ENCODE measurements around the gene SDHAF1.
A peak's percentile ranks its signal among the peaks of the same experiment; 100 is the strongest.
"Not testable (repeated sequence)": the region's sequence is repeated elsewhere in the genome, so short reads cannot be mapped to it uniquely, and the experiment has no call there.

SDHAF1 gene, protein sequence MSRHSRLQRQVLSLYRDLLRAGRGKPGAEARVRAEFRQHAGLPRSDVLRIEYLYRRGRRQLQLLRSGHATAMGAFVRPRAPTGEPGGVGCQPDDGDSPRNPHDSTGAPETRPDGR

DNA sequence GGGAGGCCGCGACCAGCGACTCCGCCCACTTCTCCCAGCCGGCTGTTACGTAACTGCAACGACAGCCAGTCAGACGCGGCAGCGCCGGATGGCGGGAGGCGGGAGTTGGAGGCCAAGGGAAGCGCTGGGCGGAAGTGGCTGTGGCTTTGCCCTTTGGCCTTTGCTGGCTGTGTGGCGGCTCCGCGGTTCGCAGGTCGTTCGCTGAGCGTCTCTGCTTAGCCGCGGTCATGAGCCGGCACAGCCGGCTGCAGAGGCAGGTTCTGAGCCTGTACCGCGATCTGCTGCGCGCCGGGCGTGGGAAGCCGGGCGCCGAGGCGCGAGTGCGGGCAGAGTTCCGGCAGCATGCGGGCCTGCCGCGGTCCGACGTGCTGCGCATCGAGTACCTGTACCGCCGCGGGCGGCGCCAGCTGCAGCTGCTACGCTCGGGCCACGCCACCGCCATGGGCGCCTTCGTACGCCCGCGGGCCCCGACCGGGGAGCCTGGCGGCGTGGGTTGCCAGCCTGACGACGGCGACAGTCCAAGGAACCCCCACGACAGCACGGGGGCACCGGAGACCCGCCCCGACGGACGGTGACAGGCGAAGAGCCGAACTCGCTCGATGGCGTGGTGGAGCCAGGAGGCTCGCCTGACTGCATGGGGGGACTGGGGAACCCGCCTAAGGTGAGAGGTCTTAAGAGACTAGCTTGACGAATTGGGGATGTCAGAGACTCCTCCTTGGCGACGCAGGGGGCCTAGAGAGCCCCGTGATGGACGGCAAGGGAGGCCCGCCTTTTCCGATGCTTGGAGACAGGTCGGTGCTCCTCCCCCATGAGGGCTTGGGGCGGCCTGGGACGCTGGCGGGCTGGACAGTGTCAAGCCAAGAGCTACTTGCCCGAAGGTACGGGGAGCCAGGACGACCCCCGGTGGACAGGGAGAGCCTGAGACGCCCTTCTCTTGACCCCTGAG lies at the start of gene SDHAF1:
Gene SDHAF1, plus strand, starts transcription at position 141 of the 946 bp plus-strand sequence. Its CDS starts 87 bp downstream, at position 228.
- H3K36me3 Mint-ChIP-seq (ENCODE audit: low read depth), result peaks cover 5% of the 10 kb centered on the region
- peak within 1 kb of the TSS; percentile 64 to 96 (median 94) for H3K27ac Mint-ChIP-seq
- TF ChIP-seq, protein P1, sequence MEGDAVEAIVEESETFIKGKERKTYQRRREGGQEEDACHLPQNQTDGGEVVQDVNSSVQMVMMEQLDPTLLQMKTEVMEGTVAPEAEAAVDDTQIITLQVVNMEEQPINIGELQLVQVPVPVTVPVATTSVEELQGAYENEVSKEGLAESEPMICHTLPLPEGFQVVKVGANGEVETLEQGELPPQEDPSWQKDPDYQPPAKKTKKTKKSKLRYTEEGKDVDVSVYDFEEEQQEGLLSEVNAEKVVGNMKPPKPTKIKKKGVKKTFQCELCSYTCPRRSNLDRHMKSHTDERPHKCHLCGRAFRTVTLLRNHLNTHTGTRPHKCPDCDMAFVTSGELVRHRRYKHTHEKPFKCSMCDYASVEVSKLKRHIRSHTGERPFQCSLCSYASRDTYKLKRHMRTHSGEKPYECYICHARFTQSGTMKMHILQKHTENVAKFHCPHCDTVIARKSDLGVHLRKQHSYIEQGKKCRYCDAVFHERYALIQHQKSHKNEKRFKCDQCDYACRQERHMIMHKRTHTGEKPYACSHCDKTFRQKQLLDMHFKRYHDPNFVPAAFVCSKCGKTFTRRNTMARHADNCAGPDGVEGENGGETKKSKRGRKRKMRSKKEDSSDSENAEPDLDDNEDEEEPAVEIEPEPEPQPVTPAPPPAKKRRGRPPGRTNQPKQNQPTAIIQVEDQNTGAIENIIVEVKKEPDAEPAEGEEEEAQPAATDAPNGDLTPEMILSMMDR (IDR thresholded peaks at IDR 0.05; ENCODE audit: unreplicated experiment in 3 of 3), result no peak
- H3K4me3 Mint-ChIP-seq, result peak within 1 kb of the TSS; percentile 88 to 94 (median 93)
- H3K9me3 Mint-ChIP-seq, result no peaks in the 10 kb centered on the region
- H3K4me1 Mint-ChIP-seq, result peaks cover 21% of the 10 kb centered on the region
- H3K27me3 Mint-ChIP-seq (ENCODE audit: low read depth), result no peaks in the 10 kb centered on the region

- peaks cover 4% of the 10 kb centered on the region for H3K27me3 Mint-ChIP-seq (ENCODE audit: low read depth)
- H3K36me3 Mint-ChIP-seq (ENCODE audit: low read depth), result peaks cover 27% of the 10 kb centered on the region
- H3K27ac Mint-ChIP-seq, result no peak overlapping the region
- no peaks in the 10 kb centered on the region for H3K9me3 Mint-ChIP-seq
- TF ChIP-seq, protein P1 (IDR thresholded peaks at IDR 0.05; ENCODE audit: unreplicated experiment in 3 of 3), result no peak
- H3K4me1 Mint-ChIP-seq, result peaks cover 5% of the 10 kb centered on the region
- H3K4me3 Mint-ChIP-seq, result no peak overlapping the region
These were observed 48.8 kb upstream of the SDHAF1 start for GRCh38 chr19:35946203-35946602.

- TF ChIP-seq, protein P1 (IDR thresholded peaks at IDR 0.05; ENCODE audit: unreplicated experiment in 3 of 3), result no peak
- peaks cover 11% of the 10 kb centered on the region for H3K36me3 Mint-ChIP-seq (ENCODE audit: low read depth)
- H3K9me3 Mint-ChIP-seq, result no peaks in the 10 kb centered on the region
- peaks cover 4% of the 10 kb centered on the region for H3K27me3 Mint-ChIP-seq (ENCODE audit: low read depth)
- H3K4me1 Mint-ChIP-seq, result peaks cover 5% of the 10 kb centered on the region
- H3K4me3 Mint-ChIP-seq, result no peak overlapping the region
- H3K27ac Mint-ChIP-seq, result peak overlapping the region; percentile 6 to 77 (median 62)
These were observed 45.9 kb upstream of the SDHAF1 start for GRCh38 chr19:35949131-35949530.

DNA sequence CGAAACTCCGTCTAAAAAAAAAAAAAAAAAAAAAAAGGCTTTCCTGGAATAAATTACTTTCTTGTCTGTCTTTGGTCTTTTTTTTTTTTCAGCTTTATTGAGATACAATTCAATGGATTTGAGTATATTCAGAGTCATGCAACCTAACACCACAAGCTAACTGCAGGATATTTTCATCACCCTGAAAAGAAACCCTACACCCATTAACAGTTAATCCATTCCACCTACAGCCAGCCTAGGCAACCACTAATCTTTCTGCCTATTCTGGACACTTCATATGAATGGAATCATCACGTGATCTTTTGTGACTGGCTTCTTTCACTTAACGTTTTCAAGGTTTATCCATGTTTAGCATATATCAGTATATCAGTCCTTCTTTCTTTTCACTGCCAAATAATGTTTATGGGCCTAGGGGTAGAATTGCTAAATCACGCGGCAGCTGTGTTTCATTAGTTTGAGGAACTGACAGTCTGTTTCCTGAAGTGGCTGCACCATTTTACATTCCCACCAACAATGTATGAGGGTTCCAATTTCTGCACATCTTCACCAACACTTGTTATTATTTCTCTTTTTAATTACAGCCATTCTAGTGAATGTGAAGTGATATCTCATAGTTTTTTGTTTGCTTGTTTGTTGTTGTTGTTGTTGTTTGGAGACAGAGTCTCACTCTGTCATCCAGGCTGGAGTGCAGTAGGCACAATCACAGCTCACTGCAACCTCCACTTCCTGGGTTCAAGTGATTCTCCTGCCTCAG lies 38.9 kb upstream of the SDHAF1 start:
- TF ChIP-seq, protein P1 (IDR thresholded peaks at IDR 0.05; ENCODE audit: unreplicated experiment in 3 of 3), result no peak
- Mint-ChIP-seq H3K27ac (no peak overlapping the region), H3K27me3 (ENCODE audit: low read depth) (peaks cover 49% of the 10 kb centered on the region), H3K9me3 (peaks cover 3% of the 10 kb centered on the region), H3K4me3 (no peak overlapping the region), H3K4me1 (no peaks in the 10 kb centered on the region), H3K36me3 (ENCODE audit: low read depth) (no peaks in the 10 kb centered on the region)

DNA sequence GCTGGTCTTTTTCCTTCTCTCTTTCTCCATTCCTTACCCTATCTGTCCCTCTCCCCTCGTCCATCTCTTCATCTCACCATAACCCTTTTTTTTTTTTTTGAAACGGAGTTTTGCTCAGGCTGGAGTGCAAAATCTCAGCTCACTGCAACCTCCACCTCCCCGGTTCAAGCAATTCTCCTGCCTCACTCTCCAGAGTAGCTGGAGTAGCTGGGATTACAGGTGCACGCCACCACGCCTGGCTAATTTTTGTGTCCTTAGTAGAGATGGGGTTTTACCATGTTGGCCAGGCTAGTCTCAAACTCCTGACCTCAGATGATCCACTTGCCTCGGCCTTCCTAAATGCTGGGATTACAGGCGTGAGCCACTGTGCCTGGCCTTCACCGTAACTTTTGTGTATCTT lies 37.6 kb upstream of the SDHAF1 start:
- H3K4me3 Mint-ChIP-seq; H3K4me1 Mint-ChIP-seq; H3K36me3 Mint-ChIP-seq (ENCODE audit: low read depth); H3K27ac Mint-ChIP-seq; H3K9me3 Mint-ChIP-seq: not testable (repeated sequence)
- H3K27me3 Mint-ChIP-seq (ENCODE audit: low read depth), result peaks cover 58% of the 10 kb centered on the region

DNA sequence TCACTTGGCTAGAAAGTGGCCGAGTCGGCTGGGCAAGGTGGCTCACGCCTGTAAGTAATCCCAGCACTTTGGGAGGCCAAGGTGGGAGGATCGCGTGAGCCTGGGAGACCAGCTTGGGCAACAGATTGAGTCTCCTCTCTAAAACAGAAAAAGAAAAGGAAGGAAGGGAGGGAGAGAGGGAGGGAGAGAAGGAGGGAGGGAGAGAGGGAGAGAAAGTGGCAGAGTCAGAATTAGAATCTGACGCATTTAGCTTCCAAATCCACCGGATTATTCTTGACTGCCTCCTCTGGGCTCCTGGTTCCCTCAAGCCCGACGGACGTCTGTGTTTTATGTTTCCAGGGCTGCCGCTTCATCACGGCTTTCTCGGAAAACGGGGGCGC lies 36.3 kb upstream of the SDHAF1 start:
- H3K27ac Mint-ChIP-seq, result no peak overlapping the region
- peaks cover 65% of the 10 kb centered on the region for H3K27me3 Mint-ChIP-seq (ENCODE audit: low read depth)
- no peaks in the 10 kb centered on the region for H3K36me3 Mint-ChIP-seq (ENCODE audit: low read depth)
- H3K9me3 Mint-ChIP-seq, result peaks cover 3% of the 10 kb centered on the region
- no peak overlapping the region for H3K4me3 Mint-ChIP-seq
- TF ChIP-seq, protein P1 (IDR thresholded peaks at IDR 0.05; ENCODE audit: unreplicated experiment in 3 of 3), result no peak
- no peaks in the 10 kb centered on the region for H3K4me1 Mint-ChIP-seq

Data from nephron (organoid).